Measurements from ENCODE around the gene PAX1. TPM values are rescaled to one million over a fixed set of nuclear protein-coding genes. Genes with fewer than 3 reads are reported as not detected.

Gene PAX1
- total and polyA plus RNA-seq, 2 of the 8 experiments (the other 6 are each of a cell fraction or from before 2014, with no cell fraction given): not detected

- Histone ChIP-seq H3K4me2 (ENCODE audit: insufficient read depth in 1 of 2, low read depth in 2 of 2, low read length in 2 of 2) (peak overlapping the region in 1 of 2 experiments; percentile 22; a peak in 2 of 4 replicates), H3K4me3 (ENCODE audit: extremely low read depth in 1 of 4, insufficient read depth in 2 of 4, low read depth in 3 of 4, low read length in 4 of 4) (no peak overlapping the region), H2BK20ac (ENCODE audit: low read length) (0 out of 2 replicates have a peak overlapping the region, but pooled peaks have one; percentile 48), H3K14ac (ENCODE audit: insufficient read length) (no peak overlapping the region), H3K36me3 (ENCODE audit: control insufficient read depth in 2 of 4, insufficient read depth in 4 of 4, low read length in 3 of 4) (peaks cover 0 to 11% (median 0%) of the 10 kb centered on the region in 4 experiments; a peak in 1 of 8 replicates), H2BK12ac (ENCODE audit: low read depth, low read length) (peak overlapping the region; percentile 33; the same call in 1 of the 2 replicates), H3K9me3 (ENCODE audit: insufficient read depth in 2 of 2, low read depth in 1 of 2, low read length in 1 of 2) (no peaks in the 10 kb centered on the region; a peak in 1 of 4 replicates), H2BK5ac (ENCODE audit: low read depth, low read length) (no peak overlapping the region), H4K20me1 (replicated peaks in 1 of 2; ENCODE audit: control insufficient read depth in 1 of 2, insufficient read depth in 2 of 2, low read length in 2 of 2) (peaks cover 27 to 54% of the 10 kb centered on the region in 2 experiments), H3K56ac (replicated peaks; ENCODE audit: insufficient read length, low read depth, low read length) (no peak overlapping the region), H3K79me1 (ENCODE audit: low read depth, low read length) (no peaks in the 10 kb centered on the region), H2AFZ (ENCODE audit: low read length) (no peak overlapping the region), H3K4ac (replicated peaks; ENCODE audit: insufficient read length, low read depth, low read length) (no peak overlapping the region), H3K27ac (ENCODE audit: low read depth, low read length) (no peak overlapping the region), H3K4me1 (replicated peaks in 1 of 4; ENCODE audit: control insufficient read depth in 3 of 4, insufficient read depth in 4 of 4, low read length in 3 of 4) (peaks cover 0 to 25% (median 13%) of the 10 kb centered on the region in 4 experiments; a peak in 6 of 7 replicates), H3K27me3 (replicated peaks in 1 of 4; ENCODE audit: control insufficient read depth in 3 of 4, extremely low read depth in 1 of 4, insufficient read depth in 3 of 4, low read length in 3 of 4) (peaks cover 91 to 100% (median 98%) of the 10 kb centered on the region in 4 experiments), H4K5ac (ENCODE audit: insufficient read length, low read depth, low read length) (no peak overlapping the region), H3K18ac (ENCODE audit: extremely low read depth, low read length) (no peak overlapping the region), H2AK5ac (ENCODE audit: low read depth, low read length) (no peak overlapping the region; the same call in 1 of the 2 replicates), H3K9ac (replicated peaks in 1 of 4; ENCODE audit: extremely low read depth in 1 of 4, low read depth in 3 of 4, low read length in 3 of 4) (no peak overlapping the region), H4K91ac (replicated peaks; ENCODE audit: insufficient read length, low read length) (no peak overlapping the region), H3K23ac (ENCODE audit: insufficient read length) (no peak overlapping the region), H3K79me2 (ENCODE audit: control insufficient read depth in 1 of 2, insufficient read depth in 2 of 2, low read length in 2 of 2) (no peaks in the 10 kb centered on the region), H2BK120ac (replicated peaks; ENCODE audit: low read depth, low read length) (no peak overlapping the region), H3K23me2 (ENCODE audit: low read depth, low read length) (peaks cover 4% of the 10 kb centered on the region; the same call in 1 of the 2 replicates), H4K8ac (ENCODE audit: extremely low read depth, insufficient read depth, low read length) (no peak overlapping the region), H2BK15ac (ENCODE audit: low read length) (0 out of 2 replicates have a peak overlapping the region, but pooled peaks have one; percentile 29)
- ChIA-PET POLR2A (ENCODE audit: partially characterized antibody) (interaction anchor here (1.0 kb wide), 1 partner anchor 870 kb away, joined by 3 read pairs; no protein-coding TSS in a partner anchor), CTCF (ENCODE audit: partially characterized antibody) (interaction anchor here (1.2 to 1.5 kb wide), 2 partner anchors 10 to 15 kb away, joined by 3 to 4 read pairs; no protein-coding TSS in a partner anchor)
- TF ChIP-seq SUZ12 (IDR thresholded peaks at IDR 0.05; ENCODE audit: low read length) (peak; percentile 93), RNF2 (IDR thresholded peaks at IDR 0.05; ENCODE audit: borderline replicate concordance, low read depth, low read length, missing control alignments, poor library complexity, severe bottlenecking) (peak; percentile 82), CHD1 (IDR thresholded peaks at IDR 0.05; ENCODE audit: low read depth, low read length) (no peak), EZH2 (IDR thresholded peaks at IDR 0.05; ENCODE audit: low read depth, low read length, severe bottlenecking) (peak; percentile 98), KDM4A (IDR thresholded peaks at IDR 0.05; ENCODE audit: low read depth, low read length, severe bottlenecking) (no peak)
- FAIRE-seq: no peak
- DNase-seq (ENCODE audit: low read depth in 1 of 2, low spot score in 2 of 2): no peak
- WGBS, 2 experiments (ENCODE audit: extremely low coverage in 1 of 2, insufficient coverage in 1 of 2, insufficient read length in 1 of 2, insufficient replicate concordance in 2 of 2, low coverage in 1 of 2, low lambda C conversion rate in 2 of 2, missing lambda C conversion rate in 1 of 2): 4% methylated on average over 37 of the region's 43 CpGs; no CpG with 5 or more reads in 1 of the 2 experiments
These were observed 3.5 kb downstream of the PAX1 start for GRCh38 chr20:21708738-21709534.
